Transverse colon (tissue), 3 donors: ENCODE data around the gene SUSD3.

Experiments
- POLR2A ChIP-seq: fragments of 450-650 bp; IDR thresholded peaks from one replicate; pipeline ENCODE4 v1.6.1; 2016; ENCODE audit warnings: antibody characterized with exemption, mild to moderate bottlenecking, moderate library complexity
- POLR2AphosphoS5 ChIP-seq, 3 donors: sonication (generic); formaldehyde crosslinking; IDR thresholded peaks; one replicate each; pipeline ENCODE4 v1.6.1; 2016; ENCODE audit warnings: antibody characterized with exemption in 3 of 3

DNA sequence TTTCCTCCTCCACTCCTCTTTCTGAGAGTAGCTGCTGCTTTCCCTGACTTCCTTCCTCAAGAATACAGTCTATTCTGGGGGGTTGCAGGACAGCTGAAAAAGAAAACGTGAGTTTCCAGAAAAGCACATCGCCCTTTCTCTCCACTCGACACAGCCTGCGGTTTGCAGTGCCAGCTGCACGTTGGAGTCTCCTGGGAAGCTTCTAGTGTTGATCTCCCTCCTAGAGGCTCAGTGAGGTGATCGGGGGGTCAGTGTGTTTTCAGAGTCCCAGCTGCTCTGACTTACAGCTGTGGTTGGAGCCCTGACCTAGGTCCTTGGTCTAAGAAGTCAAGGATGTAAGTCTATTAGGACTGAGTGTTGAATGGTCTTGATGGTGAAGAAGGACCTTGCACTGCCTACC, 25.0 kb upstream of the SUSD3 start:
- TF ChIP-seq POLR2A = no peak
- no peak for TF ChIP-seq POLR2AphosphoS5 (IDR thresholded peaks at IDR 0.05)
